ENCODE results near the gene CTDP1. TPM values are rescaled to one million over a fixed set of nuclear protein-coding genes. Genes with fewer than 3 reads are reported as not detected.
"Not testable (repeated sequence)": the region's sequence is repeated elsewhere in the genome, so short reads cannot be mapped to it uniquely, and the experiment has no call there.

Gene CTDP1
- polyA plus RNA-seq, 6 donors from 2014 or later = 2.9 to 15.6 (median 9.0) TPM

GRCh38 chr18:79692056-79692455, 12.5 kb downstream of the CTDP1 start:
- ATAC-seq (ENCODE audit: low read depth in 2 of 2) (no peak), DNase-seq (no peak)
- Mint-ChIP-seq H3K4me1 (peaks cover 16 to 34% (median 23%) of the 10 kb centered on the region in 3 donors), H3K36me3 (no peaks in the 10 kb centered on the region), H3K27ac (peak overlapping the region in 2 of 6 donors; percentile 26 to 84), H3K4me3 (no peak overlapping the region), H3K9me3 (no peaks in the 10 kb centered on the region), H3K27me3 (no peaks in the 10 kb centered on the region)

- DNase-seq (no peak), ATAC-seq (ENCODE audit: low read depth in 2 of 2) (no peak)
- Mint-ChIP-seq H3K4me3 (no peak overlapping the region), H3K9me3 (no peaks in the 10 kb centered on the region), H3K4me1 (peaks cover 16 to 34% (median 23%) of the 10 kb centered on the region in 3 donors), H3K36me3 (peaks cover 0 to 5% of the 10 kb centered on the region in 2 donors), H3K27ac (peak overlapping the region in 1 of 6 donors; percentile 9), H3K27me3 (no peaks in the 10 kb centered on the region)
These were observed 13.3 kb downstream of the CTDP1 start for GRCh38 chr18:79692886-79693285.

GRCh38 chr18:79693561-79694205, 14.1 kb downstream of the CTDP1 start:
- DNase-seq (no peak), ATAC-seq (ENCODE audit: low read depth in 2 of 2) (no peak)
- no peaks in the 10 kb centered on the region for H3K9me3 Mint-ChIP-seq
- H3K4me3 Mint-ChIP-seq = peak overlapping the region in 1 of 8 donors; percentile 66
- no peaks in the 10 kb centered on the region for H3K27me3 Mint-ChIP-seq
- H3K36me3 Mint-ChIP-seq = peaks cover 0 to 5% of the 10 kb centered on the region in 2 donors
- peak overlapping the region in 1 of 6 donors; percentile 15 for H3K27ac Mint-ChIP-seq
- H3K4me1 Mint-ChIP-seq = peaks cover 16 to 29% (median 23%) of the 10 kb centered on the region in 3 donors

GRCh38 chr18:79694206-79694894, 14.7 kb downstream of the CTDP1 start:
- not testable (repeated sequence) for ATAC-seq (ENCODE audit: low read depth in 2 of 2)
- peaks cover 16 to 24% (median 23%) of the 10 kb centered on the region in 3 donors for H3K4me1 Mint-ChIP-seq

GRCh38 chr18:79694895-79695213, 15.3 kb downstream of the CTDP1 start:
- peaks cover 3 to 5% of the 10 kb centered on the region in 2 donors for H3K36me3 Mint-ChIP-seq
- no peaks in the 10 kb centered on the region for H3K27me3 Mint-ChIP-seq
- DNase-seq (no peak), ATAC-seq (ENCODE audit: low read depth in 2 of 2) (no peak)
- H3K4me3 Mint-ChIP-seq = no peak overlapping the region
- H3K4me1 Mint-ChIP-seq = peaks cover 16 to 24% (median 23%) of the 10 kb centered on the region in 3 donors
- no peaks in the 10 kb centered on the region for H3K9me3 Mint-ChIP-seq
- H3K27ac Mint-ChIP-seq = peak overlapping the region in 2 of 6 donors; percentile 34 to 81

More at GRCh38 chr18:79694206-79694894, 14.7 kb downstream of the CTDP1 start:
- not testable (repeated sequence) for H3K27me3 Mint-ChIP-seq, DNase-seq, H3K36me3 Mint-ChIP-seq, H3K4me3 Mint-ChIP-seq, H3K9me3 Mint-ChIP-seq
- peak overlapping the region in 1 of 6 donors; percentile 32 for H3K27ac Mint-ChIP-seq

- Mint-ChIP-seq H3K4me1 (peaks cover 16 to 23% (median 20%) of the 10 kb centered on the region in 3 donors), H3K27ac (peak overlapping the region in 2 of 6 donors; percentile 34 to 81), H3K36me3 (peaks cover 5 to 8% of the 10 kb centered on the region in 2 donors), H3K27me3 (no peaks in the 10 kb centered on the region), H3K9me3 (no peaks in the 10 kb centered on the region), H3K4me3 (no peak overlapping the region)
- DNase-seq = no peak
- ATAC-seq (ENCODE audit: low read depth in 2 of 2) = no peak
These were observed 15.7 kb downstream of the CTDP1 start for GRCh38 chr18:79695269-79695668.

GRCh38 chr18:79695856-79696850, 16.6 kb downstream of the CTDP1 start:
- Mint-ChIP-seq H3K9me3 (no peaks in the 10 kb centered on the region), H3K4me3 (peak overlapping the region in 1 of 8 donors; percentile 56), H3K36me3 (peaks cover 5 to 11% of the 10 kb centered on the region in 2 donors), H3K27me3 (no peaks in the 10 kb centered on the region), H3K4me1 (peaks cover 12 to 18% (median 12%) of the 10 kb centered on the region in 3 donors), H3K27ac (peak overlapping the region in 2 of 6 donors; percentile 39 to 69)
- ATAC-seq (ENCODE audit: low read depth in 2 of 2) (no peak), DNase-seq (no peak)

GRCh38 chr18:79697178-79697577, 17.6 kb downstream of the CTDP1 start:
- Mint-ChIP-seq H3K27ac (peak overlapping the region in 1 of 6 donors; percentile 65), H3K27me3 (no peaks in the 10 kb centered on the region), H3K4me3 (no peak overlapping the region), H3K4me1 (peaks cover 10 to 15% (median 10%) of the 10 kb centered on the region in 3 donors), H3K9me3 (no peaks in the 10 kb centered on the region), H3K36me3 (peaks cover 11 to 12% of the 10 kb centered on the region in 2 donors)
- no peak for DNase-seq
- ATAC-seq (ENCODE audit: low read depth in 2 of 2) = no peak

- Mint-ChIP-seq H3K4me1 (peaks cover 2 to 7% (median 5%) of the 10 kb centered on the region in 3 donors), H3K27ac (no peak overlapping the region), H3K27me3 (no peaks in the 10 kb centered on the region), H3K4me3 (no peak overlapping the region), H3K9me3 (no peaks in the 10 kb centered on the region), H3K36me3 (peaks cover 11 to 12% of the 10 kb centered on the region in 2 donors)
- ATAC-seq (ENCODE audit: low read depth in 2 of 2) = no peak
- DNase-seq = no peak
These were observed 18.4 kb downstream of the CTDP1 start for GRCh38 chr18:79697976-79698375.

GRCh38 chr18:79698668-79699335, 19.2 kb downstream of the CTDP1 start:
- Mint-ChIP-seq H3K27ac (peak overlapping the region in 1 of 6 donors; percentile 42), H3K27me3 (no peaks in the 10 kb centered on the region), H3K4me3 (no peak overlapping the region), H3K9me3 (no peaks in the 10 kb centered on the region), H3K36me3 (peaks cover 16 to 19% of the 10 kb centered on the region in 2 donors), H3K4me1 (peaks cover 3 to 5% (median 5%) of the 10 kb centered on the region in 3 donors)
- DNase-seq (no peak), ATAC-seq (ENCODE audit: low read depth in 2 of 2) (no peak)

GRCh38 chr18:79699653-79700052, 20.1 kb downstream of the CTDP1 start:
- DNase-seq (no peak), ATAC-seq (ENCODE audit: low read depth in 2 of 2) (no peak)
- Mint-ChIP-seq H3K27me3 (no peaks in the 10 kb centered on the region), H3K36me3 (peaks cover 16 to 21% of the 10 kb centered on the region in 2 donors), H3K9me3 (no peaks in the 10 kb centered on the region), H3K27ac (no peak overlapping the region), H3K4me1 (peaks cover 0 to 5% (median 5%) of the 10 kb centered on the region in 3 donors), H3K4me3 (no peak overlapping the region)

GRCh38 chr18:79702906-79703305, 23.3 kb downstream of the CTDP1 start:
- no peak for DNase-seq
- Mint-ChIP-seq H3K4me1 (peaks cover 0 to 8% (median under 1%) of the 10 kb centered on the region in 3 donors), H3K9me3 (no peaks in the 10 kb centered on the region), H3K27me3 (no peaks in the 10 kb centered on the region), H3K36me3 (peaks cover 23 to 28% of the 10 kb centered on the region in 2 donors), H3K4me3 (no peak overlapping the region), H3K27ac (no peak overlapping the region)
- no peak for ATAC-seq (ENCODE audit: low read depth in 2 of 2)
